H1 (cell line): ENCODE measurements around the gene GNAL. TPM values are rescaled to one million over a fixed set of nuclear protein-coding genes. Genes with fewer than 3 reads are reported as not detected.

Experiments
- CTCF ChIA-PET: fragments of 300-600 bp; sonication (Branson Sonifier 250); formaldehyde crosslinking; loops from one replicate; lab custom pipeline; 2021; ENCODE audit not compliant: partially characterized antibody; lab: Charles Lee
- POLR2A ChIA-PET: fragments of 300-600 bp; sonication (Branson Sonifier 250); formaldehyde crosslinking; loops from one replicate; lab custom pipeline; 2021; ENCODE audit warnings: inconsistent platforms; ENCODE audit not compliant: partially characterized antibody; lab: Charles Lee
- DNase-seq, 2 experiments: peaks; one replicate each; pipeline versions ENCODE4 v3.0.0 to v3.0.0-alpha.2; 2010 to 2022; ENCODE audit warnings: low spot score in 2 of 2, low read depth in 1 of 2, mixed read lengths in 1 of 2
- FAIRE-seq: peaks from 2 replicates; lab custom pipeline; 2011; peaks lifted over from hg19 to GRCh38; lab: Jason Lieb, UNC
- H2AFZ ChIP-seq: 2 replicates; pipeline ENCODE4 v1.8.1; 2012; ENCODE audit warnings: low read length, inconsistent platforms
- H2AK5ac ChIP-seq: 2 replicates; pipeline ENCODE4 v1.6.1; 2013; ENCODE audit warnings: low read depth, low read length
- H2BK120ac ChIP-seq: replicated peaks from 2 replicates; pipeline ENCODE3; 2013; ENCODE audit warnings: low read depth, low read length, inconsistent platforms
- H2BK12ac ChIP-seq: 2 replicates; pipeline ENCODE4 v1.6.1; 2013; ENCODE audit warnings: low read depth, low read length
- H2BK15ac ChIP-seq: 2 replicates; pipeline ENCODE4 v1.6.1; 2013; ENCODE audit warnings: low read length
- H2BK20ac ChIP-seq: 2 replicates; pipeline ENCODE4 v1.6.1; 2013; ENCODE audit warnings: low read length
- H2BK5ac ChIP-seq: 2 replicates; pipeline ENCODE4 v1.6.1; 2013; ENCODE audit warnings: low read depth, low read length
- H3K14ac ChIP-seq: 2 replicates; pipeline ENCODE4 v1.6.1; 2013; ENCODE audit warnings: inconsistent platforms; ENCODE audit not compliant: insufficient read length
- H3K18ac ChIP-seq: 2 replicates; pipeline ENCODE4 v1.6.1; 2013; ENCODE audit warnings: low read length; ENCODE audit errors: extremely low read depth
- H3K23ac ChIP-seq: 2 replicates; pipeline ENCODE4 v1.6.1; 2013; ENCODE audit warnings: inconsistent platforms; ENCODE audit not compliant: insufficient read length
- H3K23me2 ChIP-seq: 2 replicates; pipeline ENCODE4 v1.6.1; 2013; ENCODE audit warnings: low read depth, low read length
- H3K27ac ChIP-seq: 2 replicates; pipeline ENCODE4 v1.6.1; 2011; ENCODE audit warnings: low read depth, low read length, inconsistent platforms
- H3K27me3 ChIP-seq, 4 experiments: replicated peaks in 1 of 4; 1 replicate in 1 of 4; 2 replicates in 3 of 4; pipeline versions ENCODE4 v1.6.1 to v1.8.1; 2011 to 2013; ENCODE audit warnings: low read length in 3 of 4, mild to moderate bottlenecking in 3 of 4, inconsistent platforms in 2 of 4, mixed read lengths in 2 of 4, moderate library complexity in 1 of 4; ENCODE audit not compliant: control insufficient read depth in 3 of 4, insufficient read depth in 3 of 4; ENCODE audit errors: extremely low read depth in 1 of 4
- H3K36me3 ChIP-seq, 4 experiments: 2 replicates each; pipeline versions ENCODE4 v1.6.1 to v1.8.1; 2011 to 2013; ENCODE audit warnings: mild to moderate bottlenecking in 4 of 4, low read length in 3 of 4, moderate library complexity in 2 of 4, control low read depth in 1 of 4, inconsistent platforms in 1 of 4; ENCODE audit not compliant: insufficient read depth in 4 of 4, control insufficient read depth in 2 of 4
- H3K4ac ChIP-seq: replicated peaks from 2 replicates; pipeline ENCODE3; 2013; ENCODE audit warnings: low read length, low read depth, mixed read lengths, inconsistent platforms; ENCODE audit not compliant: insufficient read length
- H3K4me1 ChIP-seq, 4 experiments: replicated peaks in 1 of 4; 1 replicate in 1 of 4; 2 replicates in 3 of 4; pipeline versions ENCODE4 v1.6.1 to v1.8.1; 2011 to 2013; ENCODE audit warnings: low read length in 3 of 4, inconsistent platforms in 2 of 4, mixed read lengths in 1 of 4; ENCODE audit not compliant: insufficient read depth in 4 of 4, control insufficient read depth in 3 of 4
- H3K4me2 ChIP-seq, 2 experiments: 2 replicates each; pipeline versions ENCODE4 v1.6.1 to v1.8.1; 2011 to 2013; ENCODE audit warnings: low read depth in 2 of 2, low read length in 2 of 2, control low read depth in 1 of 2, inconsistent platforms in 1 of 2, mild to moderate bottlenecking in 1 of 2; ENCODE audit not compliant: insufficient read depth in 1 of 2
- H3K4me3 ChIP-seq, 4 experiments: fragments of 200-600, 300-600 bp in 1 of 4; sonication (generic), shearing (Covaris generic), sonication (Bioruptor Twin) in 1 of 4; 2 replicates each; pipeline versions ENCODE4 v1.5.1 to v1.8.1; 2011 to 2016; ENCODE audit warnings: low read length in 4 of 4, low read depth in 3 of 4, control low read depth in 2 of 4, inconsistent platforms in 2 of 4, mild to moderate bottlenecking in 2 of 4, mixed read lengths in 1 of 4, moderate library complexity in 1 of 4; ENCODE audit not compliant: insufficient read depth in 2 of 4; ENCODE audit errors: extremely low read depth in 1 of 4
- H3K56ac ChIP-seq: replicated peaks from 2 replicates; pipeline ENCODE3; 2013; ENCODE audit warnings: low read depth, mild to moderate bottlenecking, mixed read lengths, low read length, inconsistent platforms; ENCODE audit not compliant: insufficient read length
- H3K79me1 ChIP-seq: 2 replicates; pipeline ENCODE4 v1.6.1; 2013; ENCODE audit warnings: low read depth, low read length, control low read depth
- H3K79me2 ChIP-seq, 2 experiments: 2 replicates each; pipeline versions ENCODE4 v1.6.1 to v1.8.1; 2012 to 2013; ENCODE audit warnings: low read length in 2 of 2, mild to moderate bottlenecking in 2 of 2, inconsistent platforms in 1 of 2; ENCODE audit not compliant: insufficient read depth in 2 of 2, control insufficient read depth in 1 of 2
- H3K9ac ChIP-seq, 4 experiments: replicated peaks in 1 of 4; 1 replicate in 1 of 4; 2 replicates in 3 of 4; pipeline versions ENCODE4 v1.6.1 to v1.8.1; 2011 to 2013; ENCODE audit warnings: low read depth in 3 of 4, low read length in 3 of 4, control low read depth in 2 of 4, mild to moderate bottlenecking in 2 of 4, moderate library complexity in 2 of 4, inconsistent platforms in 1 of 4; ENCODE audit errors: extremely low read depth in 1 of 4
- H3K9me3 ChIP-seq, 2 experiments: 2 replicates each; pipeline versions ENCODE4 v1.6.1 to v1.8.1; 2012 to 2013; ENCODE audit warnings: mild to moderate bottlenecking in 2 of 2, moderate library complexity in 2 of 2, control low read depth in 1 of 2, inconsistent platforms in 1 of 2, low read depth in 1 of 2, low read length in 1 of 2, mixed read lengths in 1 of 2; ENCODE audit not compliant: insufficient read depth in 2 of 2
- H4K20me1 ChIP-seq, 2 experiments: replicated peaks in 1 of 2; 2 replicates each; pipeline versions ENCODE3 to v1.8.1; 2011 to 2013; ENCODE audit warnings: inconsistent platforms in 2 of 2, low read length in 2 of 2, mild to moderate bottlenecking in 1 of 2; ENCODE audit not compliant: insufficient read depth in 2 of 2, control insufficient read depth in 1 of 2
- H4K5ac ChIP-seq: 2 replicates; pipeline ENCODE4 v1.6.1; 2013; ENCODE audit warnings: low read length, low read depth, mixed read lengths, inconsistent platforms; ENCODE audit not compliant: insufficient read length
- H4K8ac ChIP-seq: 2 replicates; pipeline ENCODE4 v1.8.0; 2013; ENCODE audit warnings: mild to moderate bottlenecking, moderate library complexity, low read length, inconsistent platforms; ENCODE audit not compliant: insufficient read depth; ENCODE audit errors: extremely low read depth
- H4K91ac ChIP-seq: replicated peaks from 2 replicates; pipeline ENCODE3; 2013; ENCODE audit warnings: low read length, mixed read lengths, inconsistent platforms; ENCODE audit not compliant: insufficient read length
- HDAC2 ChIP-seq, 2 experiments: fragments of 300-600 bp in 1 of 2; sonication (generic) in 1 of 2; IDR thresholded peaks; 2 replicates each; pipeline ENCODE4 v1.6.1; 2011 to 2012; ENCODE audit warnings: low read depth in 2 of 2, low read length in 2 of 2, mild to moderate bottlenecking in 2 of 2, moderate library complexity in 2 of 2, borderline replicate concordance in 1 of 2, inconsistent platforms in 1 of 2
- JUN ChIP-seq: IDR thresholded peaks from 2 replicates; pipeline ENCODE4 v1.6.1; 2011; ENCODE audit warnings: low read depth, mild to moderate bottlenecking, improper control_type of control experiment, low read length
- KDM1A ChIP-seq: fragments of 200-600, 300-600 bp; sonication (generic); IDR thresholded peaks from 2 replicates; pipeline ENCODE4 v1.7.1; 2016; ENCODE audit warnings: mild to moderate bottlenecking, low read length, borderline replicate concordance
- NANOG ChIP-seq: IDR thresholded peaks from 2 replicates; pipeline ENCODE4 v1.6.1; 2011; ENCODE audit warnings: low read length, low read depth, mild to moderate bottlenecking, inconsistent platforms; ENCODE audit not compliant: insufficient read depth, poor library complexity, severe bottlenecking
- NRF1 ChIP-seq: IDR thresholded peaks from 2 replicates; pipeline ENCODE4 v1.6.1; 2011; ENCODE audit warnings: mild to moderate bottlenecking, low read depth, low read length, improper control_type of control experiment
- PHF8 ChIP-seq: fragments of 200-600 bp; sonication (generic); conservative IDR thresholded peaks from 2 replicates; pipeline ENCODE4 v1.7.1; 2012; ENCODE audit warnings: low read depth, mild to moderate bottlenecking, inconsistent platforms, low read length, moderate library complexity
- RXRA ChIP-seq: IDR thresholded peaks from 2 replicates; pipeline ENCODE4 v1.6.1; 2011; ENCODE audit warnings: low read depth, mild to moderate bottlenecking, low read length, moderate library complexity; ENCODE audit not compliant: insufficient read depth
- SIN3A ChIP-seq, 2 experiments: IDR thresholded peaks in 1 of 2; conservative IDR thresholded peaks in 1 of 2; 2 replicates each; pipeline ENCODE4 v1.6.1; 2011 to 2012; ENCODE audit warnings: low read length in 2 of 2, improper control_type of control experiment in 1 of 2, low read depth in 1 of 2, mild to moderate bottlenecking in 1 of 2
- SIRT6 ChIP-seq: IDR thresholded peaks from one replicate; pipeline ENCODE4 v1.7.1; 2012; ENCODE audit warnings: low read length, inconsistent platforms
- SIX5 ChIP-seq: IDR thresholded peaks from 2 replicates; pipeline ENCODE4 v1.6.1; 2011; ENCODE audit warnings: mild to moderate bottlenecking, low read depth, low read length
- USF2 ChIP-seq: IDR thresholded peaks from 2 replicates; pipeline ENCODE4 v1.6.1; 2011; ENCODE audit warnings: low read length, improper control_type of control experiment
- WGBS, 2 experiments: shearing (Covaris generic) in 1 of 2; methylation state at CpG; one replicate each; pipeline versions ENCODE4 v1.1.6 to v1.1.7; 2013 to 2015; ENCODE audit warnings: low lambda C conversion rate in 2 of 2, mixed read lengths in 2 of 2, inconsistent platforms in 1 of 2, low coverage in 1 of 2, missing lambda C conversion rate in 1 of 2; ENCODE audit not compliant: insufficient replicate concordance in 2 of 2, insufficient coverage in 1 of 2, insufficient read length in 1 of 2; ENCODE audit errors: extremely low coverage in 1 of 2, missing lambda C conversion rate in 1 of 2; 5-methylcytosine and 5-hydroxymethylcytosine counted together
- polyA plus RNA-seq, 7 experiments: library from polyadenylated mRNA; depleted of rRNA in 3 of 7; stranded (reverse) in 5 of 7; unstranded in 2 of 7; fragments of >200 nt in 5 of 7; fragments of 200-250 nt in 2 of 7; gene quantifications; 1 replicate in 5 of 7; 2 replicates in 1 of 7; 4 replicates in 1 of 7; pipeline versions ENCODE4 v1.2.1 to v1.2.3, GENCODE V29; 2011 to 2013; ENCODE audit warnings: missing spikeins in 2 of 7, mixed read lengths in 2 of 7
- total RNA-seq: library from RNA; stranded (reverse); fragmentation: NEBNext Ultra II Directional; extraction: Animal tissue kit (Norgen Biotek cat#: 25700); gene quantifications from 2 replicates; pipeline ENCODE4 v1.2.1, GENCODE V29; 2021
- TF ChIP-seq, protein P1 (sequence below): IDR thresholded peaks from 2 replicates; pipeline ENCODE4 v1.6.1; 2011; ENCODE audit warnings: low read depth, mild to moderate bottlenecking, low read length; ENCODE audit not compliant: insufficient read depth

Gene GNAL
- total and polyA plus RNA-seq, 2 of the 8 experiments (the other 6 are each of a cell fraction or from before 2014, with no cell fraction given): 13.2 to 18.3 TPM

DNA sequence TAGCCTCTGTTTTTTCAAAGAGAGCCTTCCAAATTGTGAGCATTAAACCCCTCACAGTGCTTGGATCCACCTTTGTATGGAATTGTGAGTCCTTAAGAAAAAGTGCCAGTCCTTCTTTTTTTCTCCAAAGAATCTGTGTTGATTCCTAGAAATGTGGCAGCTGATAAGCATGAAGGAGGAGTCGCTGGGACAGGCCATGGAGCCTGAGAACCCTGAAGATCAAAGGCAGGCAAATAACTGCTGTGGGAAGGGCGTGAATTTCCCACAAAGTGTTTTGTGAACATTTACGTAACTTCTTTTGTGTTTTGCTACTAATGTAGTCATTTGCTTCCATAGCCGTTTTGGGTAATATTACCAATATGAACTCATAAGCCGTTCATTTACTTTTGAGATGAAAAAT, 134.5 kb downstream of the GNAL start:
- Histone ChIP-seq H4K91ac (no peak overlapping the region), H4K5ac (no peak overlapping the region), H2AFZ (no peak overlapping the region), H2BK120ac (no peak overlapping the region), H2BK12ac (no peak overlapping the region), H2BK15ac (no peak overlapping the region), H3K9ac (no peak overlapping the region), H3K56ac (no peak overlapping the region), H2AK5ac (no peak overlapping the region), H3K36me3 (no peaks in the 10 kb centered on the region), H3K4ac (no peak overlapping the region), H3K27ac (no peak overlapping the region), H3K4me3 (no peak overlapping the region), H3K23ac (no peak overlapping the region), H3K27me3 (no peaks in the 10 kb centered on the region), H3K14ac (no peak overlapping the region), H4K8ac (no peak overlapping the region), H3K4me2 (no peak overlapping the region), H3K79me2 (no peaks in the 10 kb centered on the region), H3K79me1 (no peaks in the 10 kb centered on the region), H4K20me1 (no peaks in the 10 kb centered on the region), H2BK5ac (no peak overlapping the region), H3K18ac (no peak overlapping the region), H3K4me1 (peaks cover 0 to 6% (median 1%) of the 10 kb centered on the region in 4 experiments; a peak in 5 of 7 replicates), H3K9me3 (no peaks in the 10 kb centered on the region), H3K23me2 (no peaks in the 10 kb centered on the region), H2BK20ac (no peak overlapping the region)
- DNase-seq (no peak), FAIRE-seq (no peak)
- 69% methylated on average over 5 of the region's 5 CpGs; no CpG with 5 or more reads in 1 of the 2 experiments for WGBS, 2 experiments
- no peak for TF ChIP-seq SIN3A (conservative IDR thresholded peaks at IDR 0.05 in 1 of 2, IDR thresholded peaks at IDR 0.05 in 1 of 2; ENCODE audit: low read depth in 1 of 2, low read length in 2 of 2)
- no peak for TF ChIP-seq USF2
- no peak for TF ChIP-seq SIRT6
- no peak for TF ChIP-seq NANOG
- TF ChIP-seq KDM1A: no peak
- TF ChIP-seq PHF8: no peak
- no peak for TF ChIP-seq NRF1
- TF ChIP-seq RXRA: no peak
- TF ChIP-seq SIX5: no peak
- no peak for TF ChIP-seq HDAC2 (IDR thresholded peaks at IDR 0.05; ENCODE audit: borderline replicate concordance in 1 of 2, low read depth in 2 of 2, low read length in 2 of 2)
- no peak for TF ChIP-seq JUN
- TF ChIP-seq, protein P1, sequence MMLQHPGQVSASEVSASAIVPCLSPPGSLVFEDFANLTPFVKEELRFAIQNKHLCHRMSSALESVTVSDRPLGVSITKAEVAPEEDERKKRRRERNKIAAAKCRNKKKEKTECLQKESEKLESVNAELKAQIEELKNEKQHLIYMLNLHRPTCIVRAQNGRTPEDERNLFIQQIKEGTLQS: no peak
- ChIA-PET CTCF (interaction anchor here (0.9 to 2.7 kb wide), 3 partner anchors 11 to 18 kb away, joined by 3 to 7 read pairs (median 3); no protein-coding TSS in a partner anchor), POLR2A (interaction anchor here (1.5 kb wide), 1 partner anchor 9 kb away, joined by 3 read pairs; no protein-coding TSS in a partner anchor)
